ENCODE measurements around the gene C4orf51. TPM values are rescaled to one million over a fixed set of nuclear protein-coding genes. Genes with fewer than 3 reads are reported as not detected.

The C4orf51 gene
- total and polyA plus RNA-seq, 8 donors, result not detected

GRCh38 chr4:145716200-145716599 lies 36.3 kb downstream of the C4orf51 start:
- TF ChIP-seq POLR2A (IDR thresholded peaks at IDR 0.05), result no peak
- intact Hi-C loops (cut with DNase I; ENCODE audit: low total_unique reads), result no loop called here
- Histone ChIP-seq H3K27me3 (no peaks in the 10 kb centered on the region), H3K4me1 (no peaks in the 10 kb centered on the region), H3K4me3 (no peak overlapping the region), H3K9me3 (peaks cover 0 to 10% (median 10%) of the 10 kb centered on the region in 4 donors), H3K27ac (no peak overlapping the region), H3K36me3 (no peaks in the 10 kb centered on the region)
- 55 to 70% (median 62%) methylated on average over 3 of the region's 3 CpGs for WGBS, 5 donors
- no peak for DNase-seq

- H3K27me3 ChIP-seq, result no peaks in the 10 kb centered on the region
- intact Hi-C loops (cut with DNase I; ENCODE audit: low total_unique reads), result no loop called here
These were observed 36.8 kb downstream of the C4orf51 start for GRCh38 chr4:145716661-145717200.

GRCh38 chr4:145719752-145720624 lies 40.0 kb downstream of the C4orf51 start:
- H3K27ac ChIP-seq, result no peak overlapping the region
- no peaks in the 10 kb centered on the region for H3K9me3 ChIP-seq
- intact Hi-C loops (cut with DNase I; ENCODE audit: low total_unique reads), result no loop called here
- peak in 1 of 2 donors; percentile 50 for DNase-seq
- H3K36me3 ChIP-seq, result no peaks in the 10 kb centered on the region
- TF ChIP-seq EP300 (IDR thresholded peaks at IDR 0.05) (no peak), POLR2A (IDR thresholded peaks at IDR 0.05) (no peak), POLR2AphosphoS5 (IDR thresholded peaks at IDR 0.05) (no peak)
- TF ChIP-seq, protein P1, sequence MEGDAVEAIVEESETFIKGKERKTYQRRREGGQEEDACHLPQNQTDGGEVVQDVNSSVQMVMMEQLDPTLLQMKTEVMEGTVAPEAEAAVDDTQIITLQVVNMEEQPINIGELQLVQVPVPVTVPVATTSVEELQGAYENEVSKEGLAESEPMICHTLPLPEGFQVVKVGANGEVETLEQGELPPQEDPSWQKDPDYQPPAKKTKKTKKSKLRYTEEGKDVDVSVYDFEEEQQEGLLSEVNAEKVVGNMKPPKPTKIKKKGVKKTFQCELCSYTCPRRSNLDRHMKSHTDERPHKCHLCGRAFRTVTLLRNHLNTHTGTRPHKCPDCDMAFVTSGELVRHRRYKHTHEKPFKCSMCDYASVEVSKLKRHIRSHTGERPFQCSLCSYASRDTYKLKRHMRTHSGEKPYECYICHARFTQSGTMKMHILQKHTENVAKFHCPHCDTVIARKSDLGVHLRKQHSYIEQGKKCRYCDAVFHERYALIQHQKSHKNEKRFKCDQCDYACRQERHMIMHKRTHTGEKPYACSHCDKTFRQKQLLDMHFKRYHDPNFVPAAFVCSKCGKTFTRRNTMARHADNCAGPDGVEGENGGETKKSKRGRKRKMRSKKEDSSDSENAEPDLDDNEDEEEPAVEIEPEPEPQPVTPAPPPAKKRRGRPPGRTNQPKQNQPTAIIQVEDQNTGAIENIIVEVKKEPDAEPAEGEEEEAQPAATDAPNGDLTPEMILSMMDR (IDR thresholded peaks at IDR 0.05), result no peak
- no peaks in the 10 kb centered on the region for H3K27me3 ChIP-seq
- no peak overlapping the region for H3K4me3 ChIP-seq
- 70 to 79% (median 76%) methylated on average over 10 of the region's 10 CpGs for whole genome bisulfite sequencing, 5 donors
- no peaks in the 10 kb centered on the region for H3K4me1 ChIP-seq

More at GRCh38 chr4:145716661-145717200, 36.8 kb downstream of the C4orf51 start:
- no peak for DNase-seq
- 57 to 78% (median 68%) methylated on average over 1 of the region's 1 CpG for WGBS, 5 donors
- no peak overlapping the region for H3K27ac ChIP-seq
- TF ChIP-seq POLR2A (IDR thresholded peaks at IDR 0.05), result no peak
- no peak overlapping the region for H3K4me3 ChIP-seq
- H3K9me3 ChIP-seq, result peaks cover 0 to 5% (median 4%) of the 10 kb centered on the region in 4 donors
- H3K36me3 ChIP-seq, result no peaks in the 10 kb centered on the region
- H3K4me1 ChIP-seq, result no peaks in the 10 kb centered on the region

DNA sequence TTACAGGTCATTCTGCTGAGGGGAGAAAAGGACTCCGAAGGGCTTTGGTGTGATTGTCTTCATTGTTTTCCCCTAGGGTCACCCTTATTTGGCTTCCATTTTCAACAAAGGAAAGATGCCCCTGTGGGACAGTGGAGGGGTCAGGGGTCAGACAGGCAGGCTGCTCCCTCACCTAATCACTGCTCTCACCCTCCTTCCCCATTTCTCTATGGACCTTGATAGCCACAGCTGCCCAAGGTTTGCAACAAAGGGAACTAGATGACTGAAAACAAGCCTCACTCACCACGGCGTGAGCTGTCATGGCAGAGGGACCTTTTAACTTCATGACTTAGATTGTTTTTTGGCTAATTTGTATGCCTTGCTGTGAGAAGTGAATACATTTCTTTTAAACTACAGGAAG lies 40.7 kb downstream of the C4orf51 start:
- H3K27ac ChIP-seq, result no peak overlapping the region
- DNase-seq, result no peak
- no peak overlapping the region for H3K4me3 ChIP-seq
- 87 to 97% (median 90%) methylated on average over 3 of the region's 3 CpGs for WGBS, 5 donors
- H3K9me3 ChIP-seq, result no peaks in the 10 kb centered on the region
- no peaks in the 10 kb centered on the region for H3K36me3 ChIP-seq
- TF ChIP-seq EP300 (IDR thresholded peaks at IDR 0.05) (no peak), POLR2AphosphoS5 (IDR thresholded peaks at IDR 0.05) (no peak), POLR2A (IDR thresholded peaks at IDR 0.05) (no peak)
- TF ChIP-seq, protein P1 (IDR thresholded peaks at IDR 0.05), result no peak
- no peaks in the 10 kb centered on the region for H3K27me3 ChIP-seq
- intact Hi-C loops (cut with DNase I; ENCODE audit: low total_unique reads), result no loop called here
- H3K4me1 ChIP-seq, result no peaks in the 10 kb centered on the region

- WGBS, 5 donors, result 90 to 100% (median 96%) methylated on average over 1 of the region's 1 CpG
- H3K36me3 ChIP-seq, result no peaks in the 10 kb centered on the region
- no peaks in the 10 kb centered on the region for H3K27me3 ChIP-seq
- intact Hi-C loops (cut with DNase I; ENCODE audit: low total_unique reads), result no loop called here
- TF ChIP-seq EP300 (IDR thresholded peaks at IDR 0.05) (no peak), POLR2A (IDR thresholded peaks at IDR 0.05) (no peak), POLR2AphosphoS5 (IDR thresholded peaks at IDR 0.05) (no peak)
- TF ChIP-seq, protein P1 (IDR thresholded peaks at IDR 0.05), result no peak
- no peaks in the 10 kb centered on the region for H3K4me1 ChIP-seq
- no peak overlapping the region for H3K27ac ChIP-seq
- DNase-seq, result no peak
- H3K9me3 ChIP-seq, result no peaks in the 10 kb centered on the region
- no peak overlapping the region for H3K4me3 ChIP-seq
These were observed 42.6 kb downstream of the C4orf51 start for GRCh38 chr4:145722561-145722960.
